Gastroesophageal sphincter (tissue), 4 donors: ENCODE data around the gene ZNF804A. TPM values are rescaled to one million over a fixed set of nuclear protein-coding genes. Genes with fewer than 3 reads are reported as not detected.

Source experiments
- ATAC-seq: fragments of 150-250 bp; one replicate; pipeline ENCODE4 v1.9.1; 2016; ENCODE audit warnings: mild to moderate bottlenecking, moderate library complexity
- H3K27ac ChIP-seq, 4 donors: fragments of 200-600 bp; sonication (generic) in 3 of 4; 1 replicate in 3 of 4; 2 replicates in 1 of 4; pipeline ENCODE4 v1.5.1; 2016 to 2019
- H3K27me3 ChIP-seq: fragments of 200-600 bp; sonication (generic); one replicate; pipeline ENCODE4 v1.5.1; 2019
- H3K36me3 ChIP-seq, 2 donors: fragments of 200-600 bp; sonication (generic); one replicate each; pipeline ENCODE4 v1.5.1; 2019; ENCODE audit warnings: control low read depth in 1 of 2
- H3K4me1 ChIP-seq, 3 donors: fragments of 200-600 bp; sonication (generic); 1 replicate in 2 of 3; 2 replicates in 1 of 3; pipeline ENCODE4 v1.5.1; 2016 to 2019; ENCODE audit warnings: control low read depth in 2 of 3
- H3K4me3 ChIP-seq, 2 donors: fragments of 200-600 bp; sonication (generic); one replicate each; pipeline ENCODE4 v1.5.1; 2019; ENCODE audit warnings: mild to moderate bottlenecking in 1 of 2, moderate library complexity in 1 of 2
- H3K9me3 ChIP-seq, 3 donors: fragments of 200-600 bp; sonication (generic); one replicate each; pipeline ENCODE4 v1.5.1; 2017 to 2019; ENCODE audit warnings: control low read depth in 2 of 3
- EP300 ChIP-seq: sonication (generic); formaldehyde crosslinking; IDR thresholded peaks from one replicate; pipeline ENCODE4 v1.6.1; 2017; ENCODE audit warnings: antibody characterized with exemption, mild to moderate bottlenecking
- POLR2A ChIP-seq, 2 donors: fragments of 450-650 bp; IDR thresholded peaks; one replicate each; pipeline ENCODE4 v1.6.1; 2017; ENCODE audit warnings: antibody characterized with exemption in 2 of 2, mild to moderate bottlenecking in 2 of 2, moderate library complexity in 1 of 2
- POLR2AphosphoS5 ChIP-seq: sonication (generic); formaldehyde crosslinking; IDR thresholded peaks from one replicate; pipeline ENCODE4 v1.6.1; 2017; ENCODE audit warnings: antibody characterized with exemption
- WGBS, 2 donors: methylation state at CpG; one replicate each; pipeline ENCODE4 v1.1.5; 2018; ENCODE audit warnings: low coverage in 1 of 2; 5-methylcytosine and 5-hydroxymethylcytosine counted together
- total RNA-seq, 4 donors: library from RNA; depleted of rRNA; stranded (reverse); fragments of >200 nt; gene quantifications; one replicate each; pipeline ENCODE4 v1.1.0, GENCODE V29; 2016
- TF ChIP-seq, protein P1 (sequence below), 4 experiments: fragments of 200-600 bp in 2 of 4; fragments of 450-650 bp in 2 of 4; sonication (generic) in 1 of 4; IDR thresholded peaks; one replicate each; pipeline ENCODE4 v1.5.1; 2017 to 2019; ENCODE audit warnings: antibody characterized with exemption in 4 of 4, mild to moderate bottlenecking in 2 of 4, moderate library complexity in 2 of 4

Gene ZNF804A
- total RNA-seq, 4 donors from 2014 or later: under 0.01 to 0.08 (median 0.07) TPM; not detected in 1

DNA sequence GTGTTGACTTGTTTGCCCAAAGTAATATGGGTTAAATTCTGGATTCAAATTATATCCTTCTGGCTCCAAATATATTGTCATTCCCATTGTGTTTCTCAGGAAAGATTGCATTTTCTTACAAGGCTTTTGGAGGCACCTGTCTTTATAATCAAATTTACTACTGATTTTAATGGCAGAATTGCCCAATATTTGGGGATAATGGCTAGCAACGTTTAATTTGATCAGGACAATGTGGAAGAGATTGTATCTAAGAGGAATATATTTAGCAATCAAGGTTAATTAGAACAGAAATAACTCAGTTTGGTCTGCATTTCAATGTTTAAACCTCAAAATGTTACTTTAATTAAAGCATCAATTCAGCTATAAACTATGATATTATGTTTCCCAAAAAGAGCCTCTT is 41.7 kb upstream of the ZNF804A start:
- no peak for ATAC-seq
- no peaks in the 10 kb centered on the region for H3K27me3 ChIP-seq
- TF ChIP-seq, protein P1, sequence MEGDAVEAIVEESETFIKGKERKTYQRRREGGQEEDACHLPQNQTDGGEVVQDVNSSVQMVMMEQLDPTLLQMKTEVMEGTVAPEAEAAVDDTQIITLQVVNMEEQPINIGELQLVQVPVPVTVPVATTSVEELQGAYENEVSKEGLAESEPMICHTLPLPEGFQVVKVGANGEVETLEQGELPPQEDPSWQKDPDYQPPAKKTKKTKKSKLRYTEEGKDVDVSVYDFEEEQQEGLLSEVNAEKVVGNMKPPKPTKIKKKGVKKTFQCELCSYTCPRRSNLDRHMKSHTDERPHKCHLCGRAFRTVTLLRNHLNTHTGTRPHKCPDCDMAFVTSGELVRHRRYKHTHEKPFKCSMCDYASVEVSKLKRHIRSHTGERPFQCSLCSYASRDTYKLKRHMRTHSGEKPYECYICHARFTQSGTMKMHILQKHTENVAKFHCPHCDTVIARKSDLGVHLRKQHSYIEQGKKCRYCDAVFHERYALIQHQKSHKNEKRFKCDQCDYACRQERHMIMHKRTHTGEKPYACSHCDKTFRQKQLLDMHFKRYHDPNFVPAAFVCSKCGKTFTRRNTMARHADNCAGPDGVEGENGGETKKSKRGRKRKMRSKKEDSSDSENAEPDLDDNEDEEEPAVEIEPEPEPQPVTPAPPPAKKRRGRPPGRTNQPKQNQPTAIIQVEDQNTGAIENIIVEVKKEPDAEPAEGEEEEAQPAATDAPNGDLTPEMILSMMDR (IDR thresholded peaks at IDR 0.05): no peak
- TF ChIP-seq EP300 (no peak), POLR2A (IDR thresholded peaks at IDR 0.05) (no peak), POLR2AphosphoS5 (no peak)
- H3K4me3 ChIP-seq: no peak overlapping the region
- H3K36me3 ChIP-seq: no peaks in the 10 kb centered on the region
- H3K27ac ChIP-seq: no peak overlapping the region
- 57 to 60% methylated on average over 1 of the region's 1 CpG for WGBS, 2 donors
- H3K4me1 ChIP-seq: no peaks in the 10 kb centered on the region
- H3K9me3 ChIP-seq: no peaks in the 10 kb centered on the region

DNA sequence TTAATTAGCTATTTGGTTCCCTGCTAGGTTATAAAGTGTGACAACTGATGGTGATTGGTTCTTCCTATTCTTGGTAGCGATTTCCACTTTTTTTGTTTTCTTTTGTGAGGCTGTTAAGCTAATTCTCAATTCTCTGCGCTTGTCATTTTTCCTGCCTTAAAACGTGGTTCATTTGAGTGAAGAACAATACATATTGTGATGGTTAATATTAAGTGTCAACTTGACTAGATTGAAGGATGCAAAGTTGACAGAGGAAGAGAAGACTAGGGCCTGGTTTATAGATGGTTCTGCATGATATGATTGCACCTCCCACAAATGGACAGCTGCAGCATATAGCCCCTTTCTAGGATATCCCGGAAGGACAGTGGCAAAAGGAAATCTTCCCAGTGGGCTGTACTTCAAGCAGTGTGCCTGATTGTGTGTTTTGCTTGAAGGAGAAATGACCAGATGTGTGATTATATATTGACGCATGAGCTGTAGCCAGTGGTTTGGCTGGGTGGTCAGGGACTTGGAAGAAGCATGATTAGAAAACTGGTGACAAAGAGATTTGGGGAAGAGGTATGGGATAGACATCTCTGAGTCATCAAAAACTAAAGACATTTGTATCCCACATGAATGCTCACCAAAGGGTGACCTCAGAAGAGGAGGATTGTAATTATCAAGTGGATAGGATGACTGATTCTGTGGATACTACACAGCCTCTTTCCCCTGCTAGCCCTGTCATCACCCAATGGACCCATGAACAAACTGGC is 39.4 kb upstream of the ZNF804A start:
- no peak for TF ChIP-seq EP300
- no peak for TF ChIP-seq POLR2A (IDR thresholded peaks at IDR 0.05)
- no peak for TF ChIP-seq POLR2AphosphoS5
- TF ChIP-seq, protein P1 (IDR thresholded peaks at IDR 0.05): no peak
- Histone ChIP-seq H3K4me1 (no peaks in the 10 kb centered on the region), H3K4me3 (no peak overlapping the region), H3K27me3 (no peaks in the 10 kb centered on the region), H3K36me3 (no peaks in the 10 kb centered on the region), H3K9me3 (no peaks in the 10 kb centered on the region), H3K27ac (no peak overlapping the region)
- no peak for ATAC-seq
- WGBS, 2 donors: 77 to 84% methylated on average over 4 to 5 of the region's 5 CpGs

DNA sequence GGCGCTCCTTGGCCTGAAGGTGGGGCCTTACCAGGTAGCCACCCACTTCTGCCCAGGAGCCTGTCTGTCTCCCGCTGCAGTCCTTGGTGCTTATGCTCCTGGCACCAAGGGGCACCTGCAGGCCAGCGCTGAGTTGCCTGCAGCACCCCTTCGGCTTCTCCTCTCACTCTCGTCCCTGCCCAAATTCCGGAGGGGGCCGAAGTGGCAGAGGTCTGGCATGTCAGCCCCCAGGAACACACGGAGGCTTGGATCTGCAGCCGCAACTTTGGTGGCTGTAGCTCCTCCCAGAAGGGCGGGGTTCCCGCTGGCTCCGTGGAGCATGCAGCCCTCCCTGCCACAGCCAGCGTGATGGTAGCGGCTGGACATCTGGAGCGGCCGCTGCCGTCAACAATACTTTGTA is 37.7 kb upstream of the ZNF804A start:
- Histone ChIP-seq H3K27ac (no peak overlapping the region), H3K36me3 (no peaks in the 10 kb centered on the region), H3K4me1 (no peaks in the 10 kb centered on the region), H3K27me3 (no peaks in the 10 kb centered on the region), H3K9me3 (no peaks in the 10 kb centered on the region), H3K4me3 (no peak overlapping the region)
- 100% methylated on average over 2 of the region's 17 CpGs; no CpG with 5 or more reads in 1 of the 2 donors for WGBS, 2 donors
- TF ChIP-seq POLR2A (IDR thresholded peaks at IDR 0.05) (no peak), POLR2AphosphoS5 (no peak), EP300 (no peak)
- TF ChIP-seq, protein P1 (IDR thresholded peaks at IDR 0.05): no peak
- no peak for ATAC-seq

DNA sequence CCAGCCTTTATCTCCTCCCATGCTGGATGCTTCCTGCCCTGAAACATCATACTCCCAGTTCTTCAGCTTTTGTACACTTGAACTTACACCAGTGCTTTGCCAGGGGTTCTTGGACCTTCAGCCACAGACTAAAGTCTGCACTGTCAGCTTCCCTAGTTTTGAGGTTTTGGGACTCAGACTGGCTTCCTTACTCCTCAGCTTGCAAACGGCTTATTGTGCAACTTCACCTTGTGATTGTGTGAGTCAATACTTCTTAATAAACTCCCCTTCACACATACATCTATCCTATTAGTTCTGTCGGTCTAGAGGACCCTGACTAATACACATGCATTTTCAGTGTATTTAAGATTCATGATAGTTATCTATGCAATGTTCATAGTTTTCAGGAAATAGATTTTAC is 35.8 kb upstream of the ZNF804A start:
- TF ChIP-seq POLR2AphosphoS5 (no peak), POLR2A (IDR thresholded peaks at IDR 0.05) (no peak), EP300 (no peak)
- TF ChIP-seq, protein P1 (IDR thresholded peaks at IDR 0.05): no peak
- H3K27me3 ChIP-seq: no peaks in the 10 kb centered on the region
- no peak overlapping the region for H3K4me3 ChIP-seq
- no peaks in the 10 kb centered on the region for H3K36me3 ChIP-seq
- no peak for ATAC-seq
- H3K4me1 ChIP-seq: no peaks in the 10 kb centered on the region
- H3K9me3 ChIP-seq: no peaks in the 10 kb centered on the region
- WGBS, 2 donors: 63 to 90% methylated on average over 1 to 2 of the region's 2 CpGs
- no peak overlapping the region for H3K27ac ChIP-seq

DNA sequence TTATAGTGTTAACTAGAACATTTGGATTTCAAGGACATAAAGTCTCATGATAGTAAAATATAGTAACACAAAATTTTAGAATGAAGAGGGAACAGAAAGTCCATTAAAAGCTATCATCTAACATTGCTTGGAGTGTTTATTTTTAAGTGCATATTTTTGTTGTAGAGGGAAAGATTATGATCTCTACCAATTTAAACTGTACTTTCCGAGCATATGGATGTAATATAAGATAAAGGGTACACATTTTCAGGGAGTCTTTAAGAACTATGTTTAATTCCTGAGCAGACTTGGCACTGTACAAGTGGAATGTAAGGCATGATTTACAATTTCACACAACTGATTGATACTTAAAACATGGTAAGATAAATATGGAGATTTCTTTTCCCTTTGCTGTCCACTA is 34.2 kb upstream of the ZNF804A start:
- WGBS, 2 donors: 6 to 22% methylated on average over 1 of the region's 1 CpG
- ATAC-seq: no peak
- no peaks in the 10 kb centered on the region for H3K9me3 ChIP-seq
- H3K4me3 ChIP-seq: no peak overlapping the region
- no peaks in the 10 kb centered on the region for H3K4me1 ChIP-seq
- H3K27me3 ChIP-seq: no peaks in the 10 kb centered on the region
- H3K27ac ChIP-seq: no peak overlapping the region
- TF ChIP-seq EP300: no peak
- TF ChIP-seq POLR2A (IDR thresholded peaks at IDR 0.05): no peak
- TF ChIP-seq POLR2AphosphoS5: no peak
- TF ChIP-seq, protein P1 (IDR thresholded peaks at IDR 0.05): no peak
- H3K36me3 ChIP-seq: no peaks in the 10 kb centered on the region
